ENCODE data around the gene MGAT4B.

DNA sequence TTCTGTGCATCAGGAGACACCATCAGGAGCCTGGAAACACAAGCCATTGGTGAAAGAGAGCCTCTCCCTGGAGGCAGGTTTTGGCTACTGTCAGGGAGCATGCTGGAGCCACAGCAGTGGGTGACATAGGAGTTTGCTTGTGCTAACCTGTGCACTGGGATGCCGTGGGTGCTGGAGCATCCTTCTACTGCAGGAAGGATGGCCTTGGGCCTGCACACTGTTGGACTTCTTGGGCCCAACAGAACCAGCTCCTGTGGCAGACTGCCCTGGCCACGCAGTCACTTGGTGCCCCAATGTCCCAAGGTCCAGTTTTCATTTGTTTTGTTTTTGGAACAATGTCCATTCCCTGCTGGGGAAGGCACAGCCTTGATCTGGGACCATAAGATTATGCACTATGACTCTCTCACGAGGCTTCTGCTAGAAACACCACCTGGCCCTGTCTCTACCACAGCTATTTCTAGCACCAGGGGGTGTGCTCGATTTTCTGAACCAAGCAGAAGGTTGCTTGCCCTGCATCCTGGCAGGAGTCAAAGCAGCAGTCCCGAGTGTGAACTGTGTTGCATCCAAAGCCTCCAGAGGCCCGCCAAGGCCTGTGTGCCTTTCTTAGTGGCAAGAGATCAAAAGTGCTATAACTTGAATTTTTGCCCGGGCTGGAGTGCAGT lies 18.3 kb downstream of the MGAT4B start:
- TF ChIP-seq CTCF (IDR thresholded peaks at IDR 0.05): no peak
- TF ChIP-seq, protein P1, sequence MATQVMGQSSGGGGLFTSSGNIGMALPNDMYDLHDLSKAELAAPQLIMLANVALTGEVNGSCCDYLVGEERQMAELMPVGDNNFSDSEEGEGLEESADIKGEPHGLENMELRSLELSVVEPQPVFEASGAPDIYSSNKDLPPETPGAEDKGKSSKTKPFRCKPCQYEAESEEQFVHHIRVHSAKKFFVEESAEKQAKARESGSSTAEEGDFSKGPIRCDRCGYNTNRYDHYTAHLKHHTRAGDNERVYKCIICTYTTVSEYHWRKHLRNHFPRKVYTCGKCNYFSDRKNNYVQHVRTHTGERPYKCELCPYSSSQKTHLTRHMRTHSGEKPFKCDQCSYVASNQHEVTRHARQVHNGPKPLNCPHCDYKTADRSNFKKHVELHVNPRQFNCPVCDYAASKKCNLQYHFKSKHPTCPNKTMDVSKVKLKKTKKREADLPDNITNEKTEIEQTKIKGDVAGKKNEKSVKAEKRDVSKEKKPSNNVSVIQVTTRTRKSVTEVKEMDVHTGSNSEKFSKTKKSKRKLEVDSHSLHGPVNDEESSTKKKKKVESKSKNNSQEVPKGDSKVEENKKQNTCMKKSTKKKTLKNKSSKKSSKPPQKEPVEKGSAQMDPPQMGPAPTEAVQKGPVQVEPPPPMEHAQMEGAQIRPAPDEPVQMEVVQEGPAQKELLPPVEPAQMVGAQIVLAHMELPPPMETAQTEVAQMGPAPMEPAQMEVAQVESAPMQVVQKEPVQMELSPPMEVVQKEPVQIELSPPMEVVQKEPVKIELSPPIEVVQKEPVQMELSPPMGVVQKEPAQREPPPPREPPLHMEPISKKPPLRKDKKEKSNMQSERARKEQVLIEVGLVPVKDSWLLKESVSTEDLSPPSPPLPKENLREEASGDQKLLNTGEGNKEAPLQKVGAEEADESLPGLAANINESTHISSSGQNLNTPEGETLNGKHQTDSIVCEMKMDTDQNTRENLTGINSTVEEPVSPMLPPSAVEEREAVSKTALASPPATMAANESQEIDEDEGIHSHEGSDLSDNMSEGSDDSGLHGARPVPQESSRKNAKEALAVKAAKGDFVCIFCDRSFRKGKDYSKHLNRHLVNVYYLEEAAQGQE (IDR thresholded peaks at IDR 0.05; ENCODE audit: insufficient read depth in 1 of 2, low read depth in 2 of 2, low read length in 1 of 2): no peak

All from Panc1 (cell line).